HK-2 (cell line): Measurements from ENCODE around the gene MTFMT.
"Not testable (repeated sequence)": the region's sequence is repeated elsewhere in the genome, so short reads cannot be mapped to it uniquely, and the experiment has no call there.

Source experiments
- DNase-seq: peaks from one replicate; pipeline ENCODE4 v3.0.0-alpha.2; 2018; ENCODE audit not compliant: unreplicated experiment

MTFMT gene

DNA sequence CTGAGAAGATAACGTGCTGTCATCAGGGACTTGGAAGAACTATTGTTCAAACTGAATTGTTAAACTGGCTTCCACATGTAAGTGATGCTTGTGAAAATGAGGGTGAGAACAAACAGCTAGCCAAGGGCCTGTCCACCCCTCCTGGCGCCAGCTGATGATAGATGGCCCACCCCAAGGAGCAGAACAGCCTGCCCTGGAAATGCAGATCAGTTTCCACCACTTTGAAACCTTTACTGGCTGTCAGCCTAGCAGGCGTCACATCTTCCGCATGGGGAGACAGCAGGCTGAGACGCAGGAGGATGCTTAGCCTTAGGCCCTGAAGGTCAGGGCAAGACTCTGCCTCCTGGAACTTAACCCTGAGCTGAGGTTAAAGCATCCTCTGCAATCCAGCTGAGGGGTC is 9.4 kb upstream of the MTFMT start:
- DNase-seq, result no peak

DNA sequence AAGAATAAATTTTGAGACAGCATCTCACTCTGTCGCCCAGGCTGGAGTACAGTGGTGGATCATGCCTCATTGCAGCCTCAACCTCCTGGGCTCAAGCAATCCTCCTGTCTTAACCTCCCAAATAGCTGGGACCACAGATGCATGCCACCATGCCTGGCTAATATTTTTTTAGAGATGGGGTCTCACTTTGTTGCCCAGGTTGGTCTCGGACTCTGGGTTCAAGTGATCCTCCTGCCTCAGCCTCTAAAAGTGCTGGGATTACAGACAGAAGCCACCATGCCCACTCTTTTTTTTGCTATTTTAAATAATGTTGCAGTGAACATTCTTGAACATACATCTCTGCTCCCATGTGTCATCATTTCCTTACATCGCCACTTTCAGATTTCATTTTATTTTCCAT is 9.0 kb upstream of the MTFMT start:
- no peak for DNase-seq

- no peak for DNase-seq
Measured at GRCh38 chr15:65037309-65037708, 7.9 kb upstream of the MTFMT start.

GRCh38 chr15:65034719-65035118 is 5.3 kb upstream of the MTFMT start:
- DNase-seq, result no peak

DNA sequence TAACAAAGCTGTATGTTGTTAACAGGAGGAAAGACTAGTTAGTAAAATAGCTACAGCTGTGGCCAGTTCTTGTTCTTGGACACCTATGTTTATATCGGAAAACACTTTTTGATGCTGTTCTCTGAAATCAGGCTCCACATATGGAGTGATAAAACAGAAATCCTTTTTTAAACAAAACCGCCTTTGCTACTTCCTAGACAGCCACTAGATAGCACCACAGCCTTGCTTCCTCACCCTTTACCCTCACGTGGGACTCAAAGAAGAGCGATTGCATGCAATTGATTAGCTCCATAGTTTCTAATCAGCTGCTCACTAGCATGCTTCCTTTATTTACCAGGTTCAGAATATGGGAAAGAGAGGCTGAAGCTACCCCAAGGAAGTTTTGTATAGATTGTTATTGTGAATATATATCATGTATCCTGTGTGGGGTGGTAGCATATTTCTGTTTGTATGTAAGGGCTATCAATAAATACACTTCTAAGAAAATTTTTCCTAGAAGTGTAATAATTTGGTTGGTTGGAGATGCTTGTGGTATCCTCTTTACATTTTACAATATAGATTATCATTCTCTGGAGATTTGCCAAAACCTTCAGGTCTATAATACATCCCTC is 4.3 kb upstream of the MTFMT start:
- no peak for DNase-seq

GRCh38 chr15:65032801-65033537 is 3.5 kb upstream of the MTFMT start:
- DNase-seq, result peak; percentile 76

DNA sequence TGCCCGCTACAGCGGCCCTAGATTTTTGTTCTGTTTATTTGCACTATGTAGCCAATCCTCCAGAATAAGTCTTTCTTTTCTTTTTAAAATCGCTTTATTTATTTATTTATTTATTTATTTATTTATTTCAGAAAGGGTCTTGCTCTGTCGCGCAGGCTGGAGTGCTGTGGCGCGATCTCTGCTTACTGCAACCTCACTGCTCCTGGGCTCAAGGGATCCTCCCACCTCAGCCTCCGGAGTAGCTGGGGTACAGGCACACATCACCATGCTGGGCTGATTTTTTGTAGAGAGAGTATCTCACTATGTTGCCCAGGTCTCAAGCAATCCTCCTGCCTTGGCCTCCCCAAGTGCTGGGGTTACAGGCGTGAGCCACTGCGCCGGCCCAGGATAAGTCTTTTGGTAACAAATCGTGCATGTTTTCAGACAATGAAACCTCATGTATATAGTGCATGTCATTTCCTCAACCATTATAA is 333 bp upstream of the MTFMT start:
- DNase-seq, result no peak

DNA sequence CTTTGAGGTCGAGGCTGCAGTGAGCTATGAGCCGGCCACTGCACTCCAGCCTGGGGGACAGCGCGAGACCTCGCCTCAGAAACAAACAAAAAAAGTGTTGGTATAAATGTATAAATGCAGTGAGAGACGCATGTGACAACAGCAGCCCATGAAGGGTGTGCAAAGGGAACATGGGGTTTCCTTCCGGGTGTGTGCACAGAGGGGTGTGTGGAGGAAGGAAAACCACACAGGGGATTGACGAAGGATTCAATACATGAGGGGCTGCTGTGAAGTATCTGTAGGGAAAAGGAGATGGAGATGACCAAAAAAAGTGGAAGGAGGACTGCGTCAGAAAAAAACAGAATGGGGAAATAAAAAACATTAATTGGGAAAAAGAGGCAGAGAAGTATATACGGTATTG is 1.1 kb downstream of the MTFMT start:
- no peak for DNase-seq

- DNase-seq, result no peak
Measured at GRCh38 chr15:65027593-65027992, 1.8 kb downstream of the MTFMT start.

DNA sequence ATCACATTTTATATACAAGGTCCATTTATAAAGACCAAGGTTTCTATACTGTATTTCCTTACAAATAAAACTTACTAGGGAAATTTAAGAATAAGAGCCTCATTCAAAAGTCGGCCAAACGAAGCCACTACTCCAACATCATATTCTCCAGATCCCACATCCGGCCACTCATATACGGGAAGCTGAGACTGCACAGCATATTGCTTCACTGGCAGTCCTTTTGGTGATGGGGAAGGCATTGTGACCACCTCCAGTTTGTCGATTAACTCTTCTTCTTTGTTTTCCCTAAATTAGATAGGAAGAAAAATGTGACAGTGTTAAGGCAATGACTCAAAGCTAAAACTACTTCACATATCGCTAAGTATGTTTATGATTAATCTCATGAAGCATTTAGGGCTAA is 2.7 kb downstream of the MTFMT start:
- no peak for DNase-seq

GRCh38 chr15:65021488-65021887 is 8.0 kb downstream of the MTFMT start:
- no peak for DNase-seq

DNA sequence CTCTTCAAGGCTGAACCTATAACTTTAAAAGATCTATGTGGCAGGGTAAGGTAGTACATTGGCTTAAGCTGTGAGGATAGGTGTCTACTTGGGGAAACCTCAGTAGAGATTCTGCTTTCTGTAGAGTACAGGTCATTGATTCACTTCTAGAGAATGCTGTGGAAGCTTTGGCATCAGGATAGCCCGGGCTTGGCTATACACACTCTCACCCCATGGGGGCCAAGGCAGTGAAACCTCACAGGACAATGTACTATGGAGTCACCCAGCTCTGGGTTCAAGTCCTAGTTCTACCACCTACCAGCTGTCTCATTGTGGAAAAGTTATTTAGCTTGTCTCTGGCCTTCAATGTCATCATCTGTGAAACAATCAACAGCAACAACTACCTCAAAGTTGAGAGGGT is 9.0 kb downstream of the MTFMT start:
- DNase-seq, result no peak

GRCh38 chr15:65011198-65011597 is 18.2 kb downstream of the MTFMT start:
- DNase-seq, result not testable (repeated sequence)

DNA sequence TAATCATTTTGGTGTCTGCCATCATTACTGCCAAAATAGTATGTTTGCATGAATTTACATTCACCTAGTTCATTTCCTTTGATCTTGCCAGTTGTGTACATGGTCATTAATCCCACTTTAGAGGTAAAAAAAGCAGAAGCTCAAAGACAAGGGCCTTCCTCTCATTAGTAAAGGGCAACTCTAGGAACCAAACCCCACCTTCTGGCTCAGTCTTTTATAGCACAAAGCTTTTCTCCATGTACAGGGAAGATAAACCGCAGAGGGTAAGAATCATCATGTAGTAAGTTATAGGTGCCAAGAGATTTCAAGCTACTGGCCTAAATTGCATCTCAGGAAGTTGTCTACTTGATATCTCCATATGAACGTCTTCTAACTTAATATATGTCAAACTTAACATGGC is 20.5 kb downstream of the MTFMT start:
- DNase-seq, result no peak

- no peak for DNase-seq
Measured at GRCh38 chr15:65006876-65007275, 22.6 kb downstream of the MTFMT start.

DNA sequence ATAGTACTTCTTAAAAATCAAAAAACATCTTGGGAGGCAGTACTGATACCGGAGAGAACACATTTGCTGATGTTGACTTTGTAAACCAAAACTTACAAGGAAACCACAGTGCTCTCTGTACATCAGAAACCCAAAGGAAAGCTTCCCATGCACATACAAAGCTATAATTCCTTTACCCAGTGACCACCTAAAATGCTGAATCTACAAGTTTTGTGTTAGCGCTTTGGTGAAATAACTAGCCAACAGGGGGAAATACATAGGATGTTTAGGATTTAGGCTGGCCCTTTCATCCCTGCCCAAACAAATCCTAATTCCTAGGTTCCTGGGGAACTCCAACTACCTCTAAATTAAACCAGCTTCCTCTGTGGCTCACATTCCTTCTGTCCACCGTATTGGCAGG is 24.4 kb downstream of the MTFMT start:
- no peak for DNase-seq

- no peak for DNase-seq
Measured at GRCh38 chr15:64997745-64998375, 31.6 kb downstream of the MTFMT start.

DNA sequence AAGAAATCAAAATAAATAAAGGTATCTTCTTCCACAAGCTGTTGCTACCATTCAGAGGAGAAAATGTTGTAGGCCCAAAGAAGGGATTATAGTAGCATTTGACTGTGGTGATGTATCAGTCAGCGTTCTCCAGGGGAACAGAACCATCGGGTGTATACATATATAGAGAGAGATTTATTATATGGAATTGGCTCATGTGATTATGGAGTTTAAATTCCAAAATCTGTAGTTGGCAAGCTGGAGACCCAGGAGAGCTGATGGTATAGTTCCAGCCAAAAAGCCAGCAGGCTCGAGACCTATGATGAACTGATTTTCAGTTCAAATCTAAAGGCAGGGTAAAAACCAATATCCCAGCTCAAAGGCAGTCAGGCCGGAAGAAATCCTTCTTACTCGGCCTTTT is 32.4 kb downstream of the MTFMT start:
- no peak for DNase-seq

GRCh38 chr15:64993290-64993689 is 36.1 kb downstream of the MTFMT start:
- no peak for DNase-seq

DNA sequence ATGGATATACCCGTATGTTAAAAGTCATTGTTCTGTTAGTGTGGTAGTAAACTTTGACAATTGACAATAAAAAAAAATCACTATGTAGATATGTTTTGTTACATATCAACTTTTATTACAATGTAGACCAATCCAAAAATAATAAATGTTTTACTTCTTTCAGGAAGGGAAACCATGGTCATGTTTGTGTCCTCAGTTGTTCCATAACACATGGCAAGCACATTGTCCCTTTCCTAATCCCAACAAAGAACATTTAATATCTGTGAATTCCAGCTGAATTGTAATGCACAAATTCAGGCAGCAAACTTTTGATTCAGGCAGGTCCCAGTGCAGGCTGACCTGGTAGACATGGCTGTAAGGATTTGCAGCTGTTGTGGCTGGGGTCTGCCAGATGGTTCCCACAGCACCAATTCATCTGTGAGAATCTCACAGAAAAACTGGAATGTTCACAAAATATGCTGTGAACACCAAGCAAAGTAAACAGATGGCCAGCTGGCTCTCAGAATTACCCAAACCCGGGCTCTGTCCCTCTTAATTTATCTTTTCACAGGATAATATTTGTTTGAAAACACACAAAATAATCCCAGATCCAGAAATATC is 37.8 kb downstream of the MTFMT start:
- DNase-seq, result no peak

- DNase-seq, result no peak
Measured at GRCh38 chr15:64990168-64990470, 39.3 kb downstream of the MTFMT start.

DNA sequence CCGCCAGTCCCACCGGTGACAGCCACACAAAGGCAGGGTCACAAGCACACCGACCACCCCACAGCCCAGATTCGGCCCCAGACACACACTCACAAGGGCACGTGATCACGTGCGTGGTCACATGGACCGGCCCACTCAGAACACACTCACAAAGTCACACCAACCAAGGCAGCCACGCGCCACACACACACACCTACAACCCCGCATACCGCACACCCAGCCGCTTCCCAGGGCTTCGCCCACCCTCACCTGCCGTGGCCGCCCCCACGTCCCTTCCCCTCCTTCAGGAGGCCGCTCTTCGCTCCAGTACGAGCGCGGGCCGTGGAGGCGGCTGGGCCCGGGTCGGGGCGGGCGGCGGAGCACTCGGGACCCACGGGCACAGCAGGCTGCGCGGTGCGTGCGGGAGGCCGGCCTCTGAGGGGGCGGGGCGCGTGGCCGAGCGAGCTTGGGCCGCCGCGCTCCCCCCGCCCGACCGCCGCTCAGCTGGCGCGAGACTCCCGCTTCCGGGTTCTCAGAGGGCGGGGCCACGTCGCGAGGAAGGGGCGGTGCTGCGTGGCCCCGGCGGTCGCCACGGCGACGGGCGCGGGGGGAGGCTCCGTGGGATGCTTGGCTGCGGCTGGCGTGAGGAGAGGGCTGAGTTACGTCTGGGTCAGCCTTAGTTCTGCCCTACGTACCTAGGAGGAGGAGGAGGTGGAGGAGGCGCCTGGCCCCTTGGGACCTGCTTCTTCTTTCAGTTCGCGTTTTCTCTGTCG is 39.8 kb downstream of the MTFMT start, which contains the start of gene SPG21:
TSS of gene SPG21 (minus strand) at position 499 of the 752 bp plus-strand sequence. CDS start 6,345 bp downstream, outside the sequence.
- peak; percentile 89 for DNase-seq
